Loucy (cell line): ENCODE measurements around the gene UBL4B.

Experiments
- EZH2phosphoT487 ChIP-seq: fragments of 200-600 bp; IDR thresholded peaks from 2 replicates; pipeline ENCODE4 v1.6.1; 2018; ENCODE audit warnings: antibody characterized with exemption, mild to moderate bottlenecking, moderate library complexity, borderline replicate concordance
- TF ChIP-seq, protein P1 (sequence below): fragments of 200-600 bp; sonication (generic); conservative IDR thresholded peaks from 2 replicates; pipeline ENCODE4 v1.5.1; 2014; ENCODE audit warnings: mild to moderate bottlenecking, antibody characterized with exemption, low read length

DNA sequence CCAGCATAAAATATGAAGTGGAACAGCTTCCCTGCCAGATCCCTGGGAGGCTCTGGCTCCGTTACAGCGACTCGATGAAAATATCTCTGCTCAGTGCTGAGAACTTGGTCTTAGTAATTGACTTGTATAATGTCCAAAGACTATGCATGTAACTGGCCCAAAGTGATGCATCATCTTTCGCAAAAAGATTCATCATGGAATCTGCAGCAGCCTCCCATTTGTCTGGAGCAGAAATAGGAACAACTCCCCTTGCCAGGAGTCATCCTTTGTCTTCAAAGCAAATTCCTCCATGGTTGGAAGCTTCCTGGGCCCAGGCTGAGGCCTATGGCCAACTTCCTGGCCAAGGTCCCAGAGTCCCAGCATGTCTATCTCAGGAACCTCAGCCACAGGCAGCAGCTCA, 21.2 kb downstream of the UBL4B start:
- TF ChIP-seq, protein P1, sequence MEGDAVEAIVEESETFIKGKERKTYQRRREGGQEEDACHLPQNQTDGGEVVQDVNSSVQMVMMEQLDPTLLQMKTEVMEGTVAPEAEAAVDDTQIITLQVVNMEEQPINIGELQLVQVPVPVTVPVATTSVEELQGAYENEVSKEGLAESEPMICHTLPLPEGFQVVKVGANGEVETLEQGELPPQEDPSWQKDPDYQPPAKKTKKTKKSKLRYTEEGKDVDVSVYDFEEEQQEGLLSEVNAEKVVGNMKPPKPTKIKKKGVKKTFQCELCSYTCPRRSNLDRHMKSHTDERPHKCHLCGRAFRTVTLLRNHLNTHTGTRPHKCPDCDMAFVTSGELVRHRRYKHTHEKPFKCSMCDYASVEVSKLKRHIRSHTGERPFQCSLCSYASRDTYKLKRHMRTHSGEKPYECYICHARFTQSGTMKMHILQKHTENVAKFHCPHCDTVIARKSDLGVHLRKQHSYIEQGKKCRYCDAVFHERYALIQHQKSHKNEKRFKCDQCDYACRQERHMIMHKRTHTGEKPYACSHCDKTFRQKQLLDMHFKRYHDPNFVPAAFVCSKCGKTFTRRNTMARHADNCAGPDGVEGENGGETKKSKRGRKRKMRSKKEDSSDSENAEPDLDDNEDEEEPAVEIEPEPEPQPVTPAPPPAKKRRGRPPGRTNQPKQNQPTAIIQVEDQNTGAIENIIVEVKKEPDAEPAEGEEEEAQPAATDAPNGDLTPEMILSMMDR, result no peak
- no peak for TF ChIP-seq EZH2phosphoT487
